Jurkat, Clone E6-1 (cell line): Measurements from ENCODE around the gene SULT4A1. TPM values are rescaled to one million over a fixed set of nuclear protein-coding genes. Genes with fewer than 3 reads are reported as not detected.
"Not testable (repeated sequence)": the region's sequence is repeated elsewhere in the genome, so short reads cannot be mapped to it uniquely, and the experiment has no call there.

Experiments
- DNase-seq: peaks from one replicate; pipeline ENCODE4 v3.0.0-alpha.2; 2011; ENCODE audit warnings: low read depth, low spot score
- H3K4me3 ChIP-seq: 2 replicates; pipeline ENCODE4 v1.5.1; 2011; ENCODE audit warnings: mild to moderate bottlenecking, low read length, control low read depth, moderate library complexity
- polyA plus RNA-seq: library from polyadenylated mRNA; unstranded; fragments of >200 nt; gene quantifications from one replicate; pipeline ENCODE4 v1.2.1, GENCODE V29; 2012; ENCODE audit warnings: missing spikeins; ENCODE audit not compliant: insufficient read length, insufficient read depth

The SULT4A1 gene, protein sequence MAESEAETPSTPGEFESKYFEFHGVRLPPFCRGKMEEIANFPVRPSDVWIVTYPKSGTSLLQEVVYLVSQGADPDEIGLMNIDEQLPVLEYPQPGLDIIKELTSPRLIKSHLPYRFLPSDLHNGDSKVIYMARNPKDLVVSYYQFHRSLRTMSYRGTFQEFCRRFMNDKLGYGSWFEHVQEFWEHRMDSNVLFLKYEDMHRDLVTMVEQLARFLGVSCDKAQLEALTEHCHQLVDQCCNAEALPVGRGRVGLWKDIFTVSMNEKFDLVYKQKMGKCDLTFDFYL
- not detected for polyA plus RNA-seq

- no peak for DNase-seq
- H3K4me3 ChIP-seq: no peak within 1 kb of the TSS
Observed at GRCh38 chr22:43862074-43862881, at the start of gene SULT4A1. SULT4A1 (minus strand) TSS chr22:43862513; CDS start chr22:43862382, 131 bp downstream.

GRCh38 chr22:43911351-43911750, 49.0 kb upstream of the SULT4A1 start:
- H3K4me3 ChIP-seq: no peak overlapping the region
- no peak for DNase-seq

- no peak for DNase-seq
Observed at GRCh38 chr22:43910178-43910695, 47.9 kb upstream of the SULT4A1 start.

GRCh38 chr22:43909708-43910107, 47.4 kb upstream of the SULT4A1 start:
- DNase-seq: no peak
- no peak overlapping the region for H3K4me3 ChIP-seq

More at GRCh38 chr22:43910178-43910695, 47.9 kb upstream of the SULT4A1 start:
- no peak overlapping the region for H3K4me3 ChIP-seq

DNA sequence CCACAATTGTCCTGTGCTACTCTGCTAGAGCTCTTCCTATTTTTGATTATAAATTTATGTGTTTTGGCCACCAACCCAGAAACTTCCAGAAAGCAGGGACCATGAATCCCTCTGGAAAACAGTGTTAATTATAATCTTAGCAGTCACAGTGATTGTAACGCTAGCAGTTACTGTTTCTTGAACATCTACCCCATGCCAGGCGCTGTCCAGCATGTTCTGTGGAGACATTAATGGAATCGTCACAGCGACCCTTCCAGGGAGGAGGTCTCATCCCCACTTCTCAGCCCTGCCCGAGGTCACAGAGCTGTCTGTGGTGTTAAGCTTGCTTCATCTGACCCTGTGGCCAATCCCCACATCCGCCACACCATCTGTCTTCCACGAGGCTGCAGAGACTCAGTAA, 43.4 kb upstream of the SULT4A1 start:
- DNase-seq: no peak
- H3K4me3 ChIP-seq: no peak overlapping the region

GRCh38 chr22:43904412-43904811, 42.1 kb upstream of the SULT4A1 start:
- not testable (repeated sequence) for H3K4me3 ChIP-seq, DNase-seq

GRCh38 chr22:43903033-43903432, 40.7 kb upstream of the SULT4A1 start:
- DNase-seq, H3K4me3 ChIP-seq: not testable (repeated sequence)

DNA sequence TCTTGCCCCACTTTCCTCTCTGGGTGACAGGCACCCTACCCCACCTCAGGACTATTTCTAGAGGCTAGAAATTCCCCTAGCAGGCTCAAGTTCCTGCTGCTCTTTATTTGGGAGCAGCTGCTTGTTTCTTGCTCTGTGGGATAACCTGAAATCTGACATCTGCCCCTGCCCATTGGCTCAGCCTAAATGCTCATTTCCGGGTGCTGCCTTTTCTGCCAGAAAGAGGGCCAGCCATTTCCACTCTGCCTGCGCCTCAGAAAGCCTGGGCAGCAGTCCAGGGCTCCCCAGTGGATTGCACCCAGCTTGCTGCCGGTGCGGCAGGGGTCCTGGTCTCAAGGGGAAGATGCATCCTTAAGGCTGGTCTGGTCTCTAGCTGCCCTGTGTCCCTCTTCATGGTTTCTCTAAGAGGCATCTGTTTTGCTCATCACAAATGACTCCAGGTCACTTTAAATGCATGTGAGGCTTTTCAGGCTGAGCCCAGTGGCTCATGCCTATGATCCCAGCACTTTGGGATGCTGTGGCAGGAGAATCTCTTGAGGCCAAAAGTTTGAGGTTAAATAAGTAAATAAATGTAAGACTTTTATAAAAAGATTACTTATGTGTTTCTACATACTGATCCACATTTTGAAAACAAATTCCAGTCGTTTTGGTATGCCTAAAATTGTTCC, 39.8 kb upstream of the SULT4A1 start:
- DNase-seq: no peak
- no peak overlapping the region for H3K4me3 ChIP-seq

DNA sequence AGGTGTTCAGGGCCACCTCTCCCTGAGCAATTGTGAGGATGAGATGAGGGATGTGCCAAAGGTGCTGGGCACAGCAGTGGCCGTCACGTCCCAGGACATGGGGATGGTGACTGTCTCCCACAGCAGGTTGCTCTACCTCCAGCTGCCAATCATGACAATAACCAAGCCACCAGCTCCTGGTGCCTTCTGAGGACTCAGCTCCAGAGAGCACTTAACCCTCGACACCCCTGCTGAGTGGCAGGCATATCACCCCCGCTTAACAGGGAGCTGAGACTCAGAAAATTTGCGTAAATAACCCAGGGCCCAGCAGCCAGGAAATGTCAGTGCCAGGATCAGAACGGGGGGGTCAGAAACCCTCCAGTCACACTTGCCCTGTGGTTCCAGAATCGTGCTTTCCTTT, 37.9 kb upstream of the SULT4A1 start:
- H3K4me3 ChIP-seq: no peak overlapping the region
- no peak for DNase-seq

DNA sequence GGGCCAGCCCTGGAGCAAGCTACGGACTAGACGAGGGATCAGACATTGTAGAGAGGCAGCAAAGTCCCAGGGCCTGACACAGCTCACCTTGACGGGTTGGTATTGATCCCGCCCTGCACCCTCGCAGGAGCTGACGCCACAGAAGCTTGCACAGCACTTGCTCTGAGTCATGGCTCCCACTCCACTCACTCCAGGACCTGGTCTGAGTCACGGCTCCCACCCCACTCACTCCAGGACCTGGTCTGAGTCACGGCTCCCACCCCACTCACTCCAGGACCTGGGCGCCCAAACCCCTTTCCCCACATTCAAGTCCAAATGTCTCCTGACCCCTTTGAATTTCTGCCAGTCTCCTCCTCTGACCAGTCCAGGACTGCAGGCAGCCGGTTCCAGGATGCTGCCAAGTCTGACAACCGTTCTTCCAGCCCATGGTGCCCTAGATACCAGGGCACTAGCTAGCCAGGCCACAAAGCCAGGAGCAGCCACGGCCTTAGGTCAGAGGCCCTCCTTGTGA, 35.5 kb upstream of the SULT4A1 start:
- no peak for DNase-seq

DNA sequence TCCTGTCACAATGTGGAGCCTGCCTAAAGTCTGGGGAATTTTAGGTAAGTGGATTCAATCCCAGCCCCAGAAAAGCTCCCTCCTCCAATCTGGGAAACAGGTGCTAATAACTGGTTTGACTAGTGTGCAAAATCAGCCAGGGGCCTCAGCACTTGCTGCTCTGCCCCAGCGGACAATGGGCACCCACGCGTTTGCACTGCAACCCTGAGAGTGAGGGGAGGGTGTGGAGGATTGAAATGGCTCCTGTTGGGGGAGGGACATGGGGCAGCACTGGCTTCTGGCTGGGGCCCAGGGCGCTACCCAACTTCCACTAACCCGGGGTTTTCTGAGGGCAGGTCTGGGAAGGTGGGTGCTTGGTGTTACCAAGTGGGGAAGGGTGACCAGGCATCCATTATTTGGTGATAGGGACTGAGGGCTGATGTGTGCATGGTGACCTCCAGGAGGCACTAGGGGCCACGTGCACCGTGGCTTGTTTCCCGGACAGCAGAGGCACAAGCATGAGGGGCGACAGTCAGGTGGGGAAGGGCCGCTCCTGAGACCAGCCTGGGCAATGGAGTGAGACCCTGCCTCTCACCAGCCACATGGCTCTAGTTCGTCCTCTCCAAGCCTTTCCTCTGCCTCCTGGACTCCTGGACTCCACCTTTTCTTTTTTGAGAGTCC, 33.8 kb upstream of the SULT4A1 start:
- H3K4me3 ChIP-seq: no peak overlapping the region
- no peak for DNase-seq

More for the DNA sequence above, 35.5 kb upstream of the SULT4A1 start:
- no peak overlapping the region for H3K4me3 ChIP-seq

DNA sequence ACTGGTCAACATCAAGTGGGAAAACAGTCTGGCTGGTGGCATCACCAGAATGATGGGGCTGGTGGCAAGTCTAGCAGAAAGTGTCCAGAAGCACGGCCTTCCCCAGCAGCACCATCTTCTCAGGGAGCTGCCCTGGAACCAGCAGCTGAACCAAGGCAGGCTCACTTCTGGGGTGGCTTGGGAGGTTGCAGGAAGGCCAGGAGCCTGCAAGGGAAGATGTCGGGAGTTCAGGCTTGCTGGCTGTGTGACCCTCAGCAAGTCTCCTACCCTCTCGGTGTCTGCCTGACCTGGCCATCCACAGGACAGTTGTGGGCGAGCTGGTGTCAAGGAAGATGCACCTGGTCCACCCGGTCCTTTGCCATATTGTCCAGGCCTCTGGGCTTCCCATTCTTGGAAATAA, 31.8 kb upstream of the SULT4A1 start:
- no peak for DNase-seq
- H3K4me3 ChIP-seq: no peak overlapping the region

DNA sequence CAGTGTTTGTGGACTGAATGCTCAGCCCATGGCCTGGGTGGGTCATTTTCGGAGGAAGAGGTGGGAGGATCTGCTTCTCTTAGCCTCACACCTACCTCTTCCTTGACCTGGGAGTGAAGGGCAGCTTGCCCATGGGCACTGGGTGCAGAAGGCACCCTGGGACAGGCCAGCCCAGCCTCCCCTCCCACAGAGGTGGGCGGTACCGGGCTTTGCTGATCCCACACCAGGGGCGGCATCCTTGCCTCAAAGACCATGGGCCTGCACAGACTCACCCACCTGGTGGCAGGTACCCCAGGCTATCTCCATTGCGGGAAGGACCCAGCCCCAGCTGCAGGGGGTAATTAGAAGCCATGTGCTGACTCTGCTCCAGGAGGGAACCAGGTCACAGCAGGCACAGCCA, 31.0 kb upstream of the SULT4A1 start:
- H3K4me3 ChIP-seq: no peak overlapping the region
- no peak for DNase-seq

- H3K4me3 ChIP-seq: no peak overlapping the region
- no peak for DNase-seq
Observed at GRCh38 chr22:43892183-43892894, 30.0 kb upstream of the SULT4A1 start.

DNA sequence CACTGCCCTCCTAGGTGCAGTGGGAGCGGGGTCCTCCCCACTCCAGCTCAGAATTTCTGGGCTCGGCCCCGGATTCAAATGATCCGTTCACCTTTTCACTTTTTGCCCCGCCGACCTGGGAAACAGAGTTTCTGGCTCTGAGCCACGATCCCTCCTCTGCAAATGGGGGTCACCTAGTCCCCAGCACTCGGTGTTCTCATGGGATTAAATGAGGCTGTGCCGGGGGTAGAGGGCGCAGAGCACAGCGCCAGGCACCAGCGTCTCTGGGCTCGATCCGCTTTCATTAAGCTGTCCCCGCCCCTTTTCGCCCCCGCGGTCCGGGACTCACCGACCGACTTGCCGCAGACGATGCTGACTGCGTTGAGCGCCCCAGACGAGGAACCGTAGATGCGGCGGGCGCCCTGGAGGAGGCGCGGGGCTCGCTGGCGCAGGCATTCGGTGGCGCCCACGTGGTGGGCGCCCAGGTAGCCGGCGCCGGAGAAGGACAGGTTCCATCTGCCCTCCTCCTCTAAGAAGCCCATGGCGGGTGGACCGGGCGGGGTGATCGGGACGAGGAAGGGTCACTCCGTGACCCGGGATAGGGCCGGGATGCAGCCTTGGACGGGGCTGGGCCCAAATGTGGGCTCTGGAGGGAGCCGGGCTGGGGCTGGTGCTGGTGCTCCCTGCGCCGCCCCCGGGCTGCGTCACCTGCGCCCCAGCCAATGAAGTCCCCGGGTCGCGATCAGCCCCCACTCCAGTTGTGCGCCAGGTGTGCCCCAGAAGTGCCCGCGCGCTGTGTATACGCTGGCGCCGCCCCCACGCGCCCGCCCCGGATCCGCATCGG, 29.3 kb upstream of the SULT4A1 start, which contains the start of gene PNPLA5:
PNPLA5 (minus strand) TSS at position 654 of the 823 bp plus-strand sequence; CDS start at position 521, 133 bp downstream.
- DNase-seq: no peak
- H3K4me3 ChIP-seq: no peak within 1 kb of the TSS

DNA sequence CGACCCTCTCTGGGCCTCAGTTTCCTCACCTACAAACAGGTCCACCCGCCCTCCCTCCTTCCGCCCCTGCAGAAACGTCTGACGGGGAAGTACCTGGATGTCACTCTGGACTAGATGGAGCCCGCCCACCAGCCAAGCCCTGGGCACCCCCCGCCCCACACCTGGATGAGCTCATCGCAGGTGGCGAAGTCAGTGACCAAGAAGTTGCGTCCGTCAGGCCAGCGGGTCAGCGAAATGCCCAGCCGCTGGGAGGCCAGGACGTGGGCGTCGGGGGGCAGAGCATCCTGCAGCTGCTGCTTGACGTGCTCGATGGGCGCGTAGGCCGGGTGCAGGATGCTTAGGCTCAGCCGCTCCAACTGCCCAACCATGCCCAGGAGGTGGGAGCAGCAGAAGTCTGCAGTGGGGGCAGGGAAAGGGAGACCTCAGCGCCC, 28.6 kb upstream of the SULT4A1 start:
- no peak overlapping the region for H3K4me3 ChIP-seq
- DNase-seq: no peak

DNA sequence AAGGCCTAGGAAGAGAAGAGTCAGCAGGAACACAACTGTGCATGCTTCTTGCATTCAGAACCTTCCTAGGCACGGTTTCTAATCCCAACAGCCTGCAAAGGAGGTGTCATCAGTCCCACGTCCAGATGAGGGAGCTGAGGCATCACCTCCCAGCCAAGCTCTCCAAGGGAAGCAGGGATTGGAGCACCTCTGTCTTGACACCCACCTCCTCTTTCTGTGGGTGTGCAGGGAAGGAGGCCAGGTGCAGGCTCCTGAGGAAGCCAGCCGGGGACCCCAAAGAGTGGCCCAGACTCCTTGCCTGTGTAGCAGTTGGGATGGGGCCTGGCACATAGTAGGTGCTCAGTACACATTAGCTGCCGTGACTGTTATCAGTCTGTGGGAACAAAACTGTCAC, 27.5 kb upstream of the SULT4A1 start:
- no peak overlapping the region for H3K4me3 ChIP-seq
- DNase-seq: no peak
